GM18505 (cell line): ENCODE results near the gene TUBG1.

ENCODE experiments used
- ATAC-seq: cut with Tn5 transposase; IDR thresholded peaks from one replicate; pipeline ENCODE4 v1.9.1; 2021; ENCODE audit not compliant: unreplicated experiment
- POLR2A ChIP-seq: IDR thresholded peaks from 4 replicates; pipeline ENCODE4 v1.6.1; 2011; ENCODE audit warnings: borderline replicate concordance; ENCODE audit not compliant: insufficient read depth, insufficient read length; ENCODE audit errors: extremely low read depth

The TUBG1 gene

GRCh38 chr17:42586514-42587230, 22.8 kb upstream of the TUBG1 start:
- no peak for TF ChIP-seq POLR2A
- ATAC-seq, result no peak

- no peak for TF ChIP-seq POLR2A
- no peak for ATAC-seq
Observed at GRCh38 chr17:42590886-42591285, 18.6 kb upstream of the TUBG1 start.

- ATAC-seq, result no peak
- no peak for TF ChIP-seq POLR2A
Observed at GRCh38 chr17:42591411-42591810, 18.1 kb upstream of the TUBG1 start.

DNA sequence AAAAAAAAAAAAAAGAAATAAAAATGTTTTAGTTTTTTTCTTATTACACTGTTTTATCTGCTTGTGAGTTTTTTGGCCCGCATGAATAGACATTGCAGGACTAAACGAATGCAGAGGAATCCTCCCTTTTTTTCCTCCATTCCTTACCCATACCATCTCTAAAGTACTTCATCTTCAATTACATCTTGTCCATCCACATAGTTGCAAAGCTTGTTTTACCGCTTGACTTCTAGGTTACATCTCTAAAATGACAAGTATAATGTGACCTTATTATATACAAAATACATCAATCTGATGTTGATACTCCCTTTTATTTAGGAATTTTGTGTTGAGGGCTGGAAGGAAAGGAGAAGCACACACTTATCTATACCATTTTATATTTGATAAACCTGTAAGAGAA, 13.1 kb upstream of the TUBG1 start:
- TF ChIP-seq POLR2A, result no peak
- no peak for ATAC-seq

- no peak for ATAC-seq
- TF ChIP-seq POLR2A, result no peak
Observed at GRCh38 chr17:42598905-42599304, 10.6 kb upstream of the TUBG1 start.

GRCh38 chr17:42603318-42603717, 6.2 kb upstream of the TUBG1 start:
- no peak for TF ChIP-seq POLR2A
- no peak for ATAC-seq

- ATAC-seq, result no peak
- TF ChIP-seq POLR2A, result no peak
Observed at GRCh38 chr17:42607769-42608168, 1.7 kb upstream of the TUBG1 start.

DNA sequence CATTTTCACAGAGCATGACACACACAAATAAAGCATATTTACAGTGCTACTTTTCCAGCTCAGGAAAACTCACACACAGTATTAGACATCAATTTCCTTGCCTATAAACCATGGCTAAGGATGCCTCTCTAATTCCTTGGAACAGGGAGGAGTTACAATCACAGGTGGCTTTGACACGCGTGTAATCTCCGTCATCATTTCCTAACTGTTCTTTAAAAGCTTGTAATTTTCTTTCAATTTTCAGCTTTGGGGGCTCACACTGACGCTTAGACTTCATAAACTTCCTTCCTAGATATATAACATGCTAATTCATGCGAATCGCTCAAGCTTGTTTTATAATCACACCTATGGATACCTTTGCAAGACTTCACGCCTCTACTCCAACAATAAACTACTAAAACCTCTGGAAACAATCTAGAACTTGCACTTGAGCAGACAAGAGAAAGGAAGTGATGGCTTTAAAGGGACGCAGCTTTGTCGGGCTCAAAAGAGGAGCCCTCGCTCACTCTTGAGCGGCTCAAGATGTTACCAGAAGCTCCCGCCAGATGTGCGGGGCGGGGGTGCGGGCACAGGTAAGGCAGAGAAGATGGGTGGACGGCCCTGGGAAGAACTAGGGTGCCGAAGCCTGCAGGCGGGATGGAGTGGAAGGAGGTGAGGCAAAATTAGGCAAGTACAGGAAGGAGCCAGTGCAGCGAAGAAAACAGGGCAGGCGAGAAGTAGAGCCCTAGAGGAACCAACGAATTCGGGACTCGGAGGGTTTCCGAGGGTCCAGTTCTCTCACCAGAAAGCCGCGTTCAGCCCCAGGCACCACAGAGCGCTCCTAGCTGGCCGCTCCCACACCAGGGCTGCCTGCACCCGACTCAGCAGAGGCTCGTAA, 940 bp upstream of the TUBG1 start:
- ATAC-seq, result peak; percentile 34
- no peak for TF ChIP-seq POLR2A

- ATAC-seq, result peak; percentile 7
Observed at GRCh38 chr17:42609814-42610801, 625 bp downstream of the TUBG1 start.

DNA sequence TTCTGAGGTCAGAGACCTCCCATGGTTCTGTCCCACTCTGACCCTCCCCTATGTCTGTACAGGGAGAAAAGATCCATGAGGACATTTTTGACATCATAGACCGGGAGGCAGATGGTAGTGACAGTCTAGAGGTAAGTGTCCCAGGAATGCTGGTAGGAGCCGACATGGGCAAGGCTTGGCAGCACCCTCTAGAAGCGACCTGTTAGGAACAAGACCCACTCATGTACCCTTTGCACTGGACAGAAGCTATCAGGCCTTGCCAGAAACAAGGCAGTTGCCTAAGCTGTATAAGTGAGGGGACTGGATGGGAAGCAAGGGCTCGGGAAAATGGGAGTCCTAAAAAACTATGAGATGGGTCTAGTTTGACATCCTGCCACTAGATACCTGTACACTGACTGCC, 2.5 kb downstream of the TUBG1 start:
- TF ChIP-seq POLR2A, result no peak
- no peak for ATAC-seq

- TF ChIP-seq POLR2A, result no peak
- ATAC-seq, result no peak
Observed at GRCh38 chr17:42613699-42614295, 4.3 kb downstream of the TUBG1 start.

- no peak for ATAC-seq
- TF ChIP-seq POLR2A, result no peak
Observed at GRCh38 chr17:42617956-42618431, 8.5 kb downstream of the TUBG1 start.
